ENCODE data around the gene GTF3A. TPM values are rescaled to one million over a fixed set of nuclear protein-coding genes. Genes with fewer than 3 reads are reported as not detected.
"Not testable (repeated sequence)": the region's sequence is repeated elsewhere in the genome, so short reads cannot be mapped to it uniquely, and the experiment has no call there.

The GTF3A gene
- 125 TPM for polyA plus RNA-seq (2013, experiment 1 of 2; ENCODE audit: insufficient read length)
- polyA plus RNA-seq (2013, experiment 2 of 2; ENCODE audit: insufficient read length) = 126 TPM

GRCh38 chr13:27424246-27425157, at the start of gene GTF3A:
Gene GTF3A, plus strand, starts transcription at chr13:27424619.
- peak; percentile 87 for DNase-seq

GRCh38 chr13:27374650-27375049, 49.8 kb upstream of the GTF3A start:
- peak; percentile 80 for DNase-seq

GRCh38 chr13:27375686-27376326, 48.6 kb upstream of the GTF3A start:
- peak; percentile 74 for DNase-seq

- DNase-seq = no peak
These were observed 45.3 kb upstream of the GTF3A start for GRCh38 chr13:27379126-27379525.

GRCh38 chr13:27379694-27380641, 44.5 kb upstream of the GTF3A start:
- peak; percentile 43 for DNase-seq

GRCh38 chr13:27381601-27382000, 42.8 kb upstream of the GTF3A start:
- DNase-seq = no peak

GRCh38 chr13:27383104-27383921, 41.1 kb upstream of the GTF3A start:
- no peak for DNase-seq

GRCh38 chr13:27384285-27384684, 40.1 kb upstream of the GTF3A start:
- DNase-seq = no peak

GRCh38 chr13:27388241-27388640, 36.2 kb upstream of the GTF3A start:
- DNase-seq = no peak

GRCh38 chr13:27389891-27390290, 34.5 kb upstream of the GTF3A start:
- no peak for DNase-seq

DNA sequence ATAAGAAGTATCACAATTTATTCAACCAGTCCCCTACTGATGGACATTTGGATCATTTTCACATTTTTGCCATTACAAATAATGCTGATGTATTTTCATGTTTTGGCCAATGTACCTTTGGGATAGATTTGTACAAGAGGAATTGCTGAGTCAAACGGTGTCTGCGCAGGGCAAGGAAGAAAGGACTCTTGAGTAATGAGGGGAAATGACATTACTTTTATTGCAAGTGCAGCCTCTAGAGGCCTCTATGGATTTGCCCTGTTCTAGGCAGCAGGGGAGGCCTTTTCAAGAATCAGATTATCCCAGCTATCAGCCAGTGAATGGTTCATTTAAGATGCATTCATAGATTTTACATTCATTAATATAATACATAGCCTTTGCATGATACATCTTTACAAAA, 32.9 kb upstream of the GTF3A start:
- no peak for DNase-seq

DNA sequence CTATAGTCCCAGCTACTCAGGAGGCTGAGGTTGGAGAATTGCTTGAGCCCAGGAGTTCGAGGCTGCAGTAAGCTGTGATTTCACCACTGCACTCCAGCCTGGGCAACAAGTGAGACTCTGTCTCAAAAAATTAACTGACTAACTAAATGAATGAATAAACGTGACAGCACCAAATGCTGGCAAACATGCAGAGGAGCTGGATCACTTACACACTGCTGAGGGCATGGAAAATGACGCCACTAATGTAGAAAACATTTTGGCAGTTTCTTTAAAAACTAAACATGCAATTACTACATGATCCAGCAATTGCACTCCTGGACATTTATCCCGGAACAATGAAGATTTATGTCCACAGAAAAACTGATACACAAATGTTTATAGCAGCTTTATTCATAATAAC, 31.3 kb upstream of the GTF3A start:
- DNase-seq = no peak

- DNase-seq = no peak
These were observed 29.4 kb upstream of the GTF3A start for GRCh38 chr13:27395007-27395510.

DNA sequence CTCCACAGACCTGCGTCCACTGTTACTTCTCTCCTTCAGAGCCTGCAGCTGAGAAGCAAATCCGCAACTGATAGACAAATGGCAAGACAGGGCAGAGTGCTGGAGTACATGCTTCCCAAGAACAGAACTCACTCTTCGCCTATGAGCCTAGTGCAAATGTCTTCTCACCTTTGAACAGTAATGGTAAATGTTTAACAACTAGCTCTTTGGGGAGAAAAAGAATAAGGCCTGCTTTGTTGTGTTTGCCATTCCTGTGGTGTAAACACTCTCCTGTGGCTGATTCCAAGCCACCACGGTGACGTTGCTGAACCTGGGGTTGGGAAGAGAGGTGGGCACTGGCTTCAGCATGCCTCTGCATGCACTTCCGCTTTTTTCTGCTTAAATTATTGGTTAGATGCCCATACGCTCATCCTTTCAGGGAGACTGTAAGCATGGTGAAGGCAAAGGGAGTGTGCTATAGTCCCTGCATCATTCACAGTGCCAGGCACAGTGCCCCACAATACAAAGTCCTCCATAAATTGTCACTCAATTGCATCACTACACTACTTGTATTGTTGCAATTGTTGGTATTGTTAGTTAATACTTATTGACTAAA, 28.1 kb upstream of the GTF3A start:
- no peak for DNase-seq

DNA sequence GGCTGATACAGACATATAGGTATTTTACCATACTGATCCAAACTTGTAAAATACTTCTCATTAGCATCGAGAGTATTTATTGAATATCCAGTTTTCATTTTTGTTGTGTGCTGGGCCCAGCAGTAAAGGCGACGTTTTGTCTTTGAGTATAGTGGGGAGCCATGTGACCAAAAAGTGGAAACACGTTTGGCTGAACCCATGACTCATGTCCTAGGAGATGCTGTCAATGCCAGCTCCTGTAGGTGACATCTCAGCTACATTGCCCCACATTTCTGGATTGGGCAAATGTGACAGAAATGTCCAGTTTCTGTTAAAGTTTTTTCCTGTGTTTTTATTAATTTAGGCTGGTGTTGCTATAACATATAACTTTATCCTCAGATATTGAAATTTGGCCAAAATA, 26.1 kb upstream of the GTF3A start:
- DNase-seq = no peak

- not testable (repeated sequence) for DNase-seq
These were observed 24.0 kb upstream of the GTF3A start for GRCh38 chr13:27400405-27400804.

DNA sequence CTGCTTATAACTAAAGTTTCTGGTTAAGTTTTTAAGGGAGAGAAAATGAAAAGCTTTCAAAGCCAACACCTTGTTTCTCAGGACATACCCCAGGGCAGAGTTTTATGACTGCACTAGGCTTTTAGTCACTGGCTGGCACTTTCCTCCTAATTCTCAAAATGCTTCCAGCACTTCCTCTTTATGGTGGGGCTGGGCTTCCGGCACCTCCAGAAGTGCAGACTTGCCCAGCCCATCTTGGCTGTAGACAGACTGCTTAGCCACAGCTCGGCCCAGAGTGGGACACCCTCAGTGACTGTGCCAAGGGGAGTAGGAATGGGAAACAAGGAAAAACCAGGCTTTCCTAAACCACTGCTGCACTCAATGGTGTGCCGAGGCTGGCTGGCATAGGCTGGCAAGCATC, 23.2 kb upstream of the GTF3A start:
- no peak for DNase-seq

- DNase-seq = peak; percentile 88
These were observed 21.2 kb upstream of the GTF3A start for GRCh38 chr13:27403203-27403678.

DNA sequence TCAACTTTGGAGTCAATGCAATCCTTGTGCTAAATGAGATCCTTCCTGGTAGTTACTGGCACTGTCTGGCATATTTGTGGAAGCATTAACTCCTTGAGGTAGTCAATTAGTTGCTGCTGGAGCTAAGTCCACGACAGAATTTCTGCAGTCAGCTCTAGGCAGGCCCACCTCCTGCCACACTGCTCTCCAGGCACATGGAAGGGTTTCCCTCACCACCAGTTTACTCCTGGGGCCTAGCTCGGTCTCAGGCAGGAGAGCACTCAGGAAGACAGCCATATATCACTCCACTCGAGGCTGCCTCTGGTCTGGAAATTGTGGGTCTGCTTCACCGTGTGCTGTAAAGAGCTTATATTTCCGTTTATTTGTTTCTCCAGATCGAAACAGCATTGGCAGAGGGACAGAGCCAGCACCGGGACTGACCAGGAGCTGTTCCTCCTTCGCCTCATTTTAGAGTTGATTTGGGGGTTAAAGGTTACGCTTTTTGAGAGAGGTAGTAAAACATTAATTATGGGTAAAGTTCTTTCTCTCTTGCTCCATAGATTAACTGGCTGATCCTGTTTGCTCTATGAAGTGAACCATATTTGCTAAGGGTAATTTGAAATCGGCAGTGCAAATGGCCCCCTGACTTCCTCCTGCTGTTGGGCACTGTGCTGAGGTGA, 20.6 kb upstream of the GTF3A start:
- no peak for DNase-seq

GRCh38 chr13:27404680-27405079, 19.7 kb upstream of the GTF3A start:
- DNase-seq = no peak

All from fibroblast of skin of abdomen (primary cell).